GM11168 (cell line): ENCODE data around the gene NRCAM.

Source experiments
- in situ Hi-C: fragments of 300-500 bp; cut with MboI; formaldehyde crosslinking; loops from one replicate; pipeline ENCODE4 v1.12.0; 2022; ENCODE audit warnings: low sequenced_read_pairs; ENCODE audit not compliant: unreplicated experiment

Gene NRCAM

DNA sequence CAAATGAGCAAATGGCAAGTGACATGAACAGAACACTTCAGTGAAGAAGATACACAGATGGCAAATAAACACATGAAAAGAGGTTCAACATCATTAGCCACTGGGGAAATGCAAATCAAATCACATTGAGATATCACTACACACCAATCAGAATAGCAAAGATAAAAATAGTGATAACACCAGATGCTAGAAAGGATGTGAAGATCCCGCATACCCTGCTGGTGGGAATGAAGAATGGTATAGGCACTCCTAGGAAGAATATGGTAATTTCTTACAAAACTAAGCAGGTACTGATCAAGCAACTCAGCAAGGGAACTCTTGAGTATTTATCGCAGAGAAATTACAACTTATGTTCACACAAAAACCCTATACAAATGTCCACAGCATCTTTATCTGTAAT lies 337.3 kb downstream of the NRCAM start:
- in situ Hi-C loops, result no loop called here

DNA sequence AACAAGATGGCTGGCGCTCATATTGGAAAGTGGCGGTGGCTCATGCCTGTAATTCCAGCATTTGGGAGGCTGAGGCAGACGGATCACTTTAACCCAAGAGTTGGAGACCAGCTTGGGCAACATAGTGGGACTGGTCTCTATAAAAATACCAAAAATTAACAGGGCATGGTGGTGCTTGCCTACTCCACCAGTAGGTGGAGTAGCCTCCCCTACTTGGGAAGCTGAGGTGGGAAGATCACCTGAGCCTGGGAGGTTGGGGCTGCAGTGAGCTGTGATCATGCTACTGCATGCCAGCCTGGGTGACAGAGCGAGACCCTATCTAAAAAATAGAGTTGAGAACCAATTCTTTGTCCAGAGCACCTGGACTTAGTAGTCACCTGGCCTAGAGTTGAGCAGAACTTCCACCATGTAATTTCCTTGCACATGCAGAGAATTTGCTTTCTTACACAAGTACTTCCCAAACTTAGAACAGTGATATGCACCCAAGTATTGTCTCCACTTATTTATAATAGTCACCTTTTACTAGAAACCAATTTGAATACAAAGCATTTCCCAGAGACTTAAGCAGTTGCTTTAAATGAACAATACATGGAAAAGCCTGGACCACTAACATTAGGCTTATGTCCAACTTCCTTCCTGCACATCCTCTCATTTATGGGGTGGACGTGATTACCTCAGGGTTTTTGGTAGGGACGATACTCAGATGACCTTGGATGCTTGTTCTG lies 342.0 kb downstream of the NRCAM start:
- in situ Hi-C loops, result no loop called here

- in situ Hi-C loops, result no loop called here
These were observed 343.6 kb downstream of the NRCAM start for GRCh38 chr7:108112683-108113082.

DNA sequence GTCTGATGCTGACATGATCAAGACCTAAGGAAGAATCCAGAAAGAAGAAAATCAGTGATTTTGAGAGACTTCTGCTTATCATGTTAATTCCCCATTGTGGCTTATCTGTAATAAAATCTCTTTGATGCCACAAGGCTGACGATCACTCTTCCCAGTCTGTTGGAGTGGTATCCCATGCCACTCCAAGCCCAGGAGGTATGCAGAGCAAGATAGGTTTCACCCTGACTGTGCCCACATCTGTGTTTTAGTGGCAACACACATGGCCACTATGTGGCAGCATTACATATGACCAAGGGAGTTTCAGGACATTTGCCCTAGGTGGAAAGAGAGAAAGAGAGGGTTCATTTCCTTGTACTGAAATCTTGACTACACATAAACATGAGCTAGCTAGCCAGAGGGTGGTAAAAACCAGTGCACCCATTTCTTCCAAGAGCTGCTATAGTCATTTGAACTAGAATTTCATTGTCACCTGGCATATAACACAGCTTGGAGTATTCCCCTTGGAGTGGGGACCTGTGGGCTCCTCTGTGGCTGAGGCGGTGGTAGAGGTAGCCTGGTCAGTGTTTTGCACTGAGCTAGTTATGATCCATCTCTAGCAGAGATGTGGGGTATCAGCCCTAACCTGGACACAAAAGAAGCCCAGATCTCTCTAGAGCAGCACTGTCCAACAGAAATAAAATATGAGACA lies 346.9 kb downstream of the NRCAM start:
- in situ Hi-C loops, result no loop called here

GRCh38 chr7:108108131-108108530 lies 348.1 kb downstream of the NRCAM start:
- in situ Hi-C loops, result no loop called here

GRCh38 chr7:108104324-108104723 lies 351.9 kb downstream of the NRCAM start:
- in situ Hi-C loops, result no loop called here

DNA sequence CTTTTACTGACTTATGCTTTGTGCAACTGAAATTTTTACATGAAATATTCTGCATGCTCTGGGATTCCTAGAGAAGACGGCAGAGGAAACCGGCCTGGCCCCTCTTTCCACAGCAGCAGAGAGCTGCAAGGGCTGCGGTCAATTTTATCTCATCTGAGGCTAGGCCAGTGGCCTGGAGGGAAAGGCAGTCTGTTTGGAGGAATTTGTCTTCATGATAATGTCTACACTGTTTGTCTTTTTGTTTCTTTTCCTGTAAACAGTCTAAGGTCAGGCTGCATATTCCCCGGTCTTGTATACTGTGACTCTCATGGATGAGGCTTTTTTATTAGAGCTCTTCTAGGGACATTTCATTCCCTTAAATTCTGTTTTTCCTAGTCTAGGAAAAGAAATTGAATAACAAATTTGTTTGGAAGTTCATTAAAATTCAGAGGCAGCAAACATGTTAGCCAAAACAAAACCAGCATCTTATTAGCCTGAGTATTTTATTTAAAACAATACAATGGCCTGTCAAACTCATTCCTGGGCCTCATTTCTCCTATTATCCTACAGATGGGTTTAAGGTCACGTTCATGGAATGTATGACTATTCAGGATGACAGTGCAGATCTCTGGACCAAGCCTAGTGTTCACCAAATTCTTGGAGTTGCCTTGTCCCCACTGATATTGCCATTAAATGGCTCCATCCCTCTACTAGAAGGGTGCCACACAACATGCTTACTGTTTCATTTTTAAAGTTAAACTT lies 352.5 kb downstream of the NRCAM start:
- in situ Hi-C loops, result no loop called here

- in situ Hi-C loops, result no loop called here
These were observed 353.4 kb downstream of the NRCAM start for GRCh38 chr7:108102671-108103312.

DNA sequence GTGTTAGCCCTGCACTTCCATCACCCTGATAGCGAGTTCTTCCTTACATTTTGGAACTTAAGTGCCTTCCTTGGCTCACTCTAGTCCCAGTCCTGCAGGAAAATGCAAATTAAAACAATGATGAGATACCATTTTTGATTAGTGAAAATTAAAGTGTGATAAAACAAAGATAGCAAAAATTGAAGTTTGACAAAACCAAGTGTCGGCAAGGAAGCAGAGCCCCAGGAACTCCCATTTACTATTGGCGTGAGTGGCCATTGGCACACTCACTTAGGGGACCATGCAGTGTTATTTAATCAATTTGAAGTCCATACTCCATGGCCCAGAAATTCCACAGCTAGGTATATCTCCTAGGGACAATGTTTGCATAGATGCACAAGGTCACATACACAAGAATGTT lies 354.5 kb downstream of the NRCAM start:
- in situ Hi-C loops, result no loop called here

DNA sequence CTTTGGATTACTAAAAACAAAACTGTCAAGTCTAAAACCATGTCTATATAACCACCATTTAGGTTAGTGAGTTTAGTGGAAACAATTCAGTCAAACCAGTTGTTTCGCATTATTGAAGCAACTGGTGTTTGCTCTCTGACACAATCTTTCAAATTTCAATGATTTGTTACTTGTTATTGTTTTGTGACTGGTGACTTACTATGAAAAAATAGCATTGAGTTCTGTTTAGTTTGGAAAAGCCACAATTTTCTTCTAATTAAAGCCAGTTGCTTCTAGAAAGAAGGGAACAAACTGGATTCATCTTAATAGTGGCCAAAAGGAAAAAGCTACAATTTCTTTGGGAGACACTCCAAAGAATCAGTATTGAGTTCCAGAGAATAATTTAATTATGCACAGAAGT lies 356.5 kb downstream of the NRCAM start:
- in situ Hi-C loops, result no loop called here

GRCh38 chr7:108097703-108098102 lies 358.5 kb downstream of the NRCAM start:
- in situ Hi-C loops, result no loop called here
